Stimulated activated CD4-positive, alpha-beta T cell treated with anti-CD3 and anti-CD28 coated beads, Interleukin-4, amount 100 ng/mL, for 24 hours (primary cell): ENCODE data around the gene TDRD9.

Experiments used
- DNase-seq: peaks from one replicate; pipeline ENCODE4 v3.0.0-alpha.2; 2020

The TDRD9 gene

DNA sequence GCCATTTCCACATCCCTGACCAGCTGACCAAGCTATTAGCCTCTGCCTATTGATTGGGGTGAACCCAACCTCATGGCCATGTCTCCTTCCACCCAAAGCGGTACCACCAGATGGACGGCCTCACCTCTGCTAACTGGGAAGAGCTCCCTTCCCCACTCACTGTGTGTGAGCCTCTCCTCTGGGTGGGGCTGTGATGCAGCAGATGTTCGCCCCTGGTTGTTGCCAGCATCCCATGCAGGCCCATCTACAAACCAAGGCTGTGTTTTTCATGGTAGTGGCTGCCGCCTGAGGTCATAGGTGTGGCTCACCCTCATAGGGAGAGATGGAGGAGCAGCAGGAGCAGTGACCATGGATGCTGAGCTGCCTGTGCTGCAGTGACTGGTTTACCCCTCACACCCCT is 61.7 kb downstream of the TDRD9 start:
- DNase-seq: no peak

- no peak for DNase-seq
Measured at GRCh38 chr14:103994535-103995184, 66.4 kb downstream of the TDRD9 start.

- no peak for DNase-seq
Measured at GRCh38 chr14:103995876-103996275, 67.6 kb downstream of the TDRD9 start.

DNA sequence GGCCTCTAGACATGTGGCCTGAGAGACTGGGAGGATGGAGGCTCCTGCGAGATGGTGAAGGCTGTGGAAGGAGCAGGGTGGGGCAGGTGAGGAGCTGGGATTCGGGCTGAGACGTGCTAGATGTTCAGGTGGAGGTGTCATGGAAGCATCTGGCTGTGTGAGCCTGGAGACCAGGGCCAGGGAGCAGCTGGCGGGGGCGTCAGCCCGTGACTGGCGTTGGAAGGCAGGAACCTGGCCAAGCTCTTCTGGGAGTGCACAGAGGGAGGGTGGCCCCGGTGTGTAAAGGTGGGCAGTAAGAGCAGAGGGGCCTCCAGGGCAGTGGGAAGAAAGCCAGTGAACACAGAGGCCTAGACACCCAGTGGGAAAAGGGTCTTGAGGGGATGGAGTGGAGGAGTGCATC is 69.1 kb downstream of the TDRD9 start:
- DNase-seq: no peak

GRCh38 chr14:103998027-103998426 is 69.8 kb downstream of the TDRD9 start:
- DNase-seq: no peak

DNA sequence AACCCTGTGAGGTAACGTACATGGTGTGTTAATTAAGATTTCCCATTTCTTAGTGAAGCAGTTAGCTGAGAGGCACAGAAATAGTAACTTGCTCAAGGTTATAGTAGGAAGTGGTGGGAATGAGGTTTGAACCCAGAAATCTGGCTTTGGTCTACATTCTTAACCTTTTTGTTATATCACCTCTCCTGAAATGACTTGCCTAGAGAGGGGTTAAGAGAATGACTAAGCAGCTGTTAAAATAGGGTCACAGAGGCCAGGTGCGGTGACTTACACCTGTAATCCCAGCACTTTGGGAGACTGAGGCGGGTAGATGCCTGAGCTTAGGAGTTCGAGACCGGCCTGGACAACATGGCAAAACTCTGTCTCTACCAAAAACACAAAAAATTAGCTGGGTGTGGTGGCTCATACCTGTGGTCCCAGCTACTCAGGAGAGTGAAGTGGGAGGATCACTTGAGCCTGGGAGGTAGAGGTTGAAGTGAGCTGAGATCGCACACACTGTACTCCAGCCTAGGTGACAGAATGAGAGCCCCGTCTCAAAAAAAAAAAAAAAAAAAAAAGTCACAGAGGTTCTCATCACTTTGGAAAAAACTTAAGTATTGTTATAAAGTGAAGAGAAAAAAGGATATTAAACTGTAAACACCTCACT is 71.7 kb downstream of the TDRD9 start:
- no peak for DNase-seq

DNA sequence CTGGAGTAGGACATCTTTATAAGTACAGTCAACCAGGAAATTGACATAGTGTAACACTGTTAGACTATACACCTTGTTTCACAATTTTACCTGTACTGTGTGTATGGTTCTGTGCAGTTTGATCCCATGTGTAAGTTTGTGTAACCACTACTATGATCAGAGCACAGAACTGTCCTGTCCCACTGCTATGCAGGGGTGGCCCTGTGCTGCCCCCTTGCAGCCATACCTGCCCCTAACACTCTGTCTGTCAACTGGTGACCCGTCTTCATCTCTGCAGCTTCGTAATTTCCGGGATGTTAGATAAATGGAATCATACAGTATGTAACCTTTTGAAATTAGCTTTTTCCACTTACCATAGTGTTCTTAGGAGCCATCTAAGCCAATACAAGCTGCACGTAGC is 72.7 kb downstream of the TDRD9 start:
- DNase-seq: no peak

DNA sequence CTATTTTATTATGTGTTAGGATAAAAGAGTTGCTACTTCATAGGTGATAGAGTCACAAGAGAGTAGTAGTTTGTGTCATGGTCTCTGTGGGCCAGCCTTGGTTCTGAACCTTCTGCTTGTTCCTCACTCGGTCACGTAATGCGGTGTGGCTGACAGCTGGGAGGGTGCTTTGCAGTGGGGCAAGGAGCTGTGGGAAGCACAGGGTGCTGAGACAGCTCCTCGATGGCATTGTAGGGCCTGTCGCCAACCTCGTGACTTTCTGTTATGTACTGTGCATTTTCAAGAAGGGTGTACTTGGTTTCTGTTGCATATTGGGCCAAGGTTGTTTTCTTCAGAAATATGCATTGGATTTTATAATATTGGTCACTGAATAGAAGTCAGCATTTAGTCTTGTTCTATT is 75.4 kb downstream of the TDRD9 start:
- DNase-seq: no peak

- no peak for DNase-seq
Measured at GRCh38 chr14:104004849-104005248, 76.6 kb downstream of the TDRD9 start.

DNA sequence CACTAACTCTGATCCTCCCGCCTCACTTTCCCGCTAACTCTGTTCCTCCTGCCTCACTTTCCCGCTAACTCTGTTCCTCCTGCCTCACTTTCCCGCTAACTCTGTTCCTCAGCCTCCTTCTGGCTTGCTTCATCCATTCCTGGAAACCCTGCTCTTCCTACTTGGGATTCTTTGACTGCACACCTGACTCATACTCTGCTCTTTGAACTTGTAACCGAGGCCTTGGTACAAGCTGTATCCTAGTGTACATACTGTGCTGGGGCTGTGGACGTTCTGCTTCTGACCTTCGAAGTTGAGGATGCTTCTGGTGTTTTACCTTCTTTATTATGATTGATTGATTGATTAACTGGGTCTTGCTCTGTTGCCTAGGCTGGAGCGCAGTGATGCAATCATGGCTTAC is 77.2 kb downstream of the TDRD9 start:
- no peak for DNase-seq

DNA sequence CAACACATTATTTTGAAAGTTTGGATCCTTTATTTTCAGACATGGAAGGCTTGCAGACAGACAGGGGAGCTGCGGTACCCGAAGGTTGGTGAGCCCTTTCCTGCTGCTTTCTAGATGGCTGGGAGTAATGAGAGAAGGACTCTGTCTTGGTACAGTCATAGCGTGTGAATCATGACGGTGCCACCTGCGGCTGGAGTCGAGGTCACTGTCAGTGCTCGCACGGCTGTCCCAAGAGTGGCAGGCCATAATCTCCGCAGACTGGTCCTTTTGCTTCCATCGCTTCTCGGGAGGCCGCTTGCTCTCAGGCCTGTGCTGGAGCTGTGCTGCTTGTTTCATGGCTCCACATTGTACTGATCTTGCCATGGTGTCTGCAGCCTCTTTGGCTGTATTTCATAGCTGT is 78.9 kb downstream of the TDRD9 start:
- DNase-seq: no peak

GRCh38 chr14:104009297-104009696 is 81.0 kb downstream of the TDRD9 start:
- DNase-seq: no peak

DNA sequence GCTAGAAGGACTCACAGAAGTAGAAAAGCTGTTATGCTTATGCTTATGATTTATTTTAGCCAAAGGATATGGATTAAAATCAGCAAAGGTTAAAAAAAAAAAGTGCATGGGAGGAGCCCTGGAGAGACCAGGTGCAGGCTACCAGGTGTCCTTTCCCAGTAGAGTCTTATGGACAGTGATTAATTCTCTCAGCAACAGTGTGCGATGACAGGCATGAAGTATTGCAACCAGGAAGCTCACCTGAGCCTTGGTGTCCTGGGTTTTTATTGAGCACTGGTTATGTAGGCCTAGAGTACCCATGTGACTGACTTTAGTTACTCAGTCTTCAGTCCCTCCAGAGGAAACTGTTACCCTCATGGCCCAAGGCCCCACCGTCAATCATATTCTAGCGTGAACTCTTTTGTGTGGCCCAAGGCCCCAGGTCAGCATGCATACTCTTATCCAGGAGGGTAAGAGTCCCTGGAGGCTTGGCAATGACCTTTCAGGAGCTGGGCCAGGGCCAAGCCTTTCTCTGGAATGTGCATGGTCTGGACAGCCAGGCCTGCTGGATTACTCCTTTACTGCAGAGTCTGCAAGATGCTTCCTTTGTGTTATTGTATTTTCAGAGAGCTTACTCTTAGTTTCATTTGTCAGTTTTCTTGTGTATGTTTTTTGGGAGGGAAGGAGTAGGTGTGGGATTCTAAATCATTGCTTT is 83.7 kb downstream of the TDRD9 start:
- DNase-seq: no peak

DNA sequence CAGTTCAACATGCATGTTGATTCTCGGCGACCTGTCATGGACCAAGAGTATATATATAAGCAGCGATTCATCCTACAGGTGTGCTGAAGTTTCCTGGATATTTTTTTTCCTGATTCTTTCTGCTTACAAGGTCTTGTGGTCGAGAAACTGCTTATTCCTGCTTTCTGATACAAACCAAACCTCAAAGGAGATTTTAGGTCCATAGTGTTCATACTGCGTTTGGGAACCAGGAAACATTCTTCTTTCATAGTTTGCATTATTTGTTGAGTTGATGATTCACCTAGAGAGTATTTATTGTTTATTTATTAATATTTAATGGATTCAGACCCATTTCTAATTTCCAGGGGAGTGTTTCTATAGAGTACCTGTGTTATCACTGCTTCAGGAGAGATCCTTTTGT is 86.5 kb downstream of the TDRD9 start:
- DNase-seq: no peak

- no peak for DNase-seq
Measured at GRCh38 chr14:104016873-104017650, 88.8 kb downstream of the TDRD9 start.

DNA sequence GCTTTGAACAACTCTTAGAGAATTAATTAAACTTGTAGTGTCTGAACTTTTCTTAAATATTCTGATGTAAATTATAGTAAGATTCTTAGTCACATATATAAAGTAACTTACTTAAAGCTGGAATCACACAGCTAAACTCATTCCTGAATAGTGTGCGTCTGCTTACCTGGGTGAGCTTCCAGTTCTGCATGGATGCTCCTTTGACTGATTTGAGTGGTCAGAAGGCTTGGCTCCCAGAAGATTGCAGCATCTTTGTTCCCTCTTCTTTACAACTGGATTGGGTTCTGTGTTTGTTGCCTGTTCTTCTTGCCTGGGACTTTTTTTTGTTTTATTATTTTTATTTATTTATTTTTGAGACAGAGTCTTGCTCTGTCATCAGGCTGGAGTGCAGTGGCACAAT is 90.8 kb downstream of the TDRD9 start:
- no peak for DNase-seq

- DNase-seq: no peak
Measured at GRCh38 chr14:104019806-104020205, 91.5 kb downstream of the TDRD9 start.

GRCh38 chr14:104020471-104020870 is 92.2 kb downstream of the TDRD9 start:
- DNase-seq: no peak

DNA sequence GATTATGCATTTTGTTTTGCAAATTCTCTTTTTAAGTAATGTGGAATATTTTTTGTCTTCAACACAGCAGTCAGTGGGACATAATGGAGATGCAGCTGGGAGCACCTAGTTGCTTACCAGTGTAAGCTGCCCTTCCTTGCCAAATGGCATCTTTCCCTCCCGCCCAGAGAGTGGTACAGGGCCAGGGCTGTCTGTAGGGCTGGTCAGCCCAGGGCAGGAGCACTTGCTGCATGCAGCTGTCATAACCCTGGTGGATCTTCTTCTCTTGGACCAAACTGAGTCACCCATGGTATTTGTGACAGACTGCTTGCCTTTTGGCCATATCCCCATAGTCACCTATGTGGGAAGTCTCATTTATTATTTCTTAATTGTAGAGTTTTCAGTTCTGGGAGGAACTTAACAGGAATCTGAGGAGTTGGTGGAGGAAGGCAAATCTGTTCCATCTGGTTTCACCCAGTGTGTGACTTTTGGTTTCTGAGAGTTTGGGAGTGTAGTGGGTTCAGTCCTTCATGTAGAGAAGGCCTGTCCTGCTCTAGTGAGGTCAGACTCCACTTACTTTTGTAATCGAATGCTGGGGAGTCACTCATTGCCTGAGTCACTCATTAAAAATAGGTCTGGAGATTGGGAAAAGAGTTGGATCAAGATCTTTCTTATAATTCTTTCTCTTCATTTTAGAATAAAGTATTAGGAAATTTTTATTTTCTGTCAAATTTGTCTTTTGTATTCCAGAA is 95.2 kb downstream of the TDRD9 start:
- DNase-seq: no peak

- DNase-seq: no peak
Measured at GRCh38 chr14:104025534-104025933, 97.3 kb downstream of the TDRD9 start.

DNA sequence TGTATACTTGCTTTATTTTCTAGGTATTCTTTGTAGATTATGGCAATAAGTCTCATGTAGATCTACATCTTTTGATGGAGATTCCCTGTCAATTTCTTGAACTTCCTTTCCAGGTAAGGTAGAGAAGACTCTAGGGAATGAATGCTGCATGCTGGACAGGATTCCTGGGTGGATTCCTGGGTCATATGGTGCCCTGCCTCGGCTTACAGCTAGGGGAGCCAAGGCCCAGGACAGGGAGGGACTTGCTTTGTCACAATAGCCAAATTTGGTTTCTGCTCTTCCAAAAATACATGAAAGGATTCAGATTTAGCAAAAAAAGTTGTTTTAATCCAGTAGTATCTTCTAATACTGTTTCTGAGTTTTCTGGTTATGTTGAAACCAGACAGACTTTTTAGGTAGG is 97.8 kb downstream of the TDRD9 start:
- no peak for DNase-seq

GRCh38 chr14:104030958-104031357 is 102.7 kb downstream of the TDRD9 start:
- no peak for DNase-seq

GRCh38 chr14:104031384-104031783 is 103.1 kb downstream of the TDRD9 start:
- DNase-seq: no peak
